Natural killer cell (primary cell): ENCODE measurements around the gene ART5. TPM values are rescaled to one million over a fixed set of nuclear protein-coding genes. Genes with fewer than 3 reads are reported as not detected.

Experiments
- total RNA-seq, 4 donors: library from RNA; stranded (reverse); fragments of 120-200 nt in 1 of 4; gene quantifications; one replicate each; pipeline versions ENCODE4 v1.2.3 to v1.2.4, GENCODE V29; 2013 to 2022

ART5 gene
- total RNA-seq, 3 donors from 2014 or later (not counting 1 experiment from before 2014, with no cell fraction given) = not detected

Other genes starting within 250 kb of the ART5 start
- gene ART1, start 3.1 kb upstream of the ART5 start, total RNA-seq = not detected
- gene CHRNA10, start 29.4 kb upstream of the ART5 start, total RNA-seq = under 1 TPM; 0.36 to 0.60 (median 0.45) TPM
- gene NUP98, start 155.6 kb upstream of the ART5 start, total RNA-seq = 100 to 1,000 TPM in 1 of 3 donors, 10 to 100 TPM in 2; 88.5 to 103 (median 92.8) TPM
- 10 to 100 TPM in 1 of 3 donors, 1 to 10 TPM in 2; 9.5 to 17.5 (median 9.8) TPM for gene PGAP2, start 166.6 kb upstream of the ART5 start, total RNA-seq
- gene RHOG, start 199.0 kb upstream of the ART5 start, total RNA-seq = 100 to 1,000 TPM; 114 to 145 (median 137) TPM
- 100 to 1,000 TPM; 171 to 187 (median 175) TPM for gene STIM1, start 213.7 kb upstream of the ART5 start, total RNA-seq